WTC11 (cell line): Measurements from ENCODE around the gene IGLL1. TPM values are rescaled to one million over a fixed set of nuclear protein-coding genes. Genes with fewer than 3 reads are reported as not detected.

Experiments used
- ATAC-seq: fragments of 200-7000 bp; cut with Tn5 transposase; 2 replicates; pipeline ENCODE4 v1.10.0; 2021; ENCODE audit warnings: mild to moderate bottlenecking, moderate library complexity
- CTCF ChIA-PET: fragments of 300-600 bp; sonication (Branson Sonifier 250); formaldehyde crosslinking; loops from one replicate; lab custom pipeline; 2021; ENCODE audit warnings: antibody characterized with exemption; lab: Charles Lee
- POLR2A ChIA-PET: fragments of 350-600 bp; sonication (Branson Sonifier 250); formaldehyde crosslinking; loops from one replicate; lab custom pipeline; 2021; ENCODE audit warnings: antibody characterized with exemption; lab: Charles Lee
- DNase-seq: peaks from one replicate; pipeline ENCODE4 v3.0.0; 2021; ENCODE audit warnings: low spot score
- H3K27ac Mint-ChIP-seq: 2 replicates; pipeline ENCODE4 v1.8.0; 2021; ENCODE audit warnings: mixed read lengths
- H3K27me3 Mint-ChIP-seq: 2 replicates; pipeline ENCODE4 v1.8.0; 2021; ENCODE audit warnings: low read depth, mild to moderate bottlenecking, moderate library complexity, mixed read lengths
- H3K36me3 Mint-ChIP-seq: 2 replicates; pipeline ENCODE4 v1.8.0; 2021; ENCODE audit warnings: mixed read lengths
- H3K4me1 Mint-ChIP-seq: 2 replicates; pipeline ENCODE4 v1.8.0; 2022; ENCODE audit warnings: mixed read lengths
- H3K4me3 Mint-ChIP-seq: 2 replicates; pipeline ENCODE4 v1.8.0; 2021; ENCODE audit warnings: mild to moderate bottlenecking, moderate library complexity, mixed read lengths
- H3K9me3 Mint-ChIP-seq: 2 replicates; pipeline ENCODE4 v1.8.0; 2021; ENCODE audit warnings: mixed read lengths
- AR ChIP-seq: fragments of 250-450 bp; sonication (Bioruptor Pico); IDR thresholded peaks from 2 replicates; pipeline ENCODE4 v1.9.0; 2021; ENCODE audit warnings: mild to moderate bottlenecking
- ATF2 ChIP-seq: sonication (generic); formaldehyde crosslinking; IDR thresholded peaks from 2 replicates; pipeline ENCODE4 v1.8.1; 2022; ENCODE audit warnings: low read depth, missing genetic modification reagents, borderline replicate concordance
- ATF3 ChIP-seq: sonication (generic); formaldehyde crosslinking; conservative IDR thresholded peaks from 2 replicates; pipeline ENCODE4 v1.8.1; 2022; ENCODE audit warnings: mild to moderate bottlenecking, missing genetic modification reagents
- ERG ChIP-seq: fragments of 250-450 bp; sonication (Bioruptor Pico); IDR thresholded peaks from 2 replicates; pipeline ENCODE4 v1.8.0; 2021; ENCODE audit warnings: mild to moderate bottlenecking
- JAZF1 ChIP-seq: fragments of 250-450 bp; sonication (Bioruptor Pico); IDR thresholded peaks from 2 replicates; pipeline ENCODE4 v1.9.0; 2021; ENCODE audit warnings: moderate library complexity, mild to moderate bottlenecking, inconsistent platforms
- JUN ChIP-seq: sonication (generic); formaldehyde crosslinking; IDR thresholded peaks from 2 replicates; pipeline ENCODE4 v1.8.0; 2023; ENCODE audit warnings: mild to moderate bottlenecking, missing genetic modification reagents
- MYBL2 ChIP-seq: sonication (generic); formaldehyde crosslinking; IDR thresholded peaks from 2 replicates; pipeline ENCODE4 v1.8.1; 2023; ENCODE audit warnings: mild to moderate bottlenecking, moderate library complexity, missing genetic modification reagents
- OVOL2 ChIP-seq: fragments of 250-450 bp; sonication (Bioruptor Pico); IDR thresholded peaks from 2 replicates; pipeline ENCODE4 v1.9.0; 2021; ENCODE audit warnings: mild to moderate bottlenecking, borderline replicate concordance
- RELA ChIP-seq: sonication (generic); formaldehyde crosslinking; IDR thresholded peaks from 2 replicates; pipeline ENCODE4 v1.8.1; 2022; ENCODE audit warnings: missing genetic modification reagents, mild to moderate bottlenecking, borderline replicate concordance
- SMAD4 ChIP-seq: sonication (generic); formaldehyde crosslinking; IDR thresholded peaks from 2 replicates; pipeline ENCODE4 v1.8.0; 2022; ENCODE audit warnings: mild to moderate bottlenecking, missing genetic modification reagents
- USF1 ChIP-seq: sonication (generic); formaldehyde crosslinking; IDR thresholded peaks from 2 replicates; pipeline ENCODE4 v1.8.0; 2022; ENCODE audit warnings: mild to moderate bottlenecking, missing genetic modification reagents
- ZBTB21 ChIP-seq: sonication (generic); formaldehyde crosslinking; IDR thresholded peaks from 2 replicates; pipeline ENCODE4 v1.8.1; 2023; ENCODE audit warnings: mild to moderate bottlenecking, missing genetic modification reagents, borderline replicate concordance
- ZNF263 ChIP-seq: sonication (generic); formaldehyde crosslinking; IDR thresholded peaks from 2 replicates; pipeline ENCODE4 v1.8.1; 2022; ENCODE audit warnings: low read depth, mild to moderate bottlenecking, moderate library complexity, missing genetic modification reagents
- ZNF281 ChIP-seq: sonication (generic); formaldehyde crosslinking; IDR thresholded peaks from 2 replicates; pipeline ENCODE4 v1.8.0; 2023; ENCODE audit warnings: mild to moderate bottlenecking, missing genetic modification reagents
- ZNF425 ChIP-seq: fragments of 250-450 bp; sonication (Bioruptor Pico); conservative IDR thresholded peaks from 2 replicates; pipeline ENCODE4 v1.9.0; 2021; ENCODE audit warnings: mild to moderate bottlenecking
- total RNA-seq: library from RNA; stranded (reverse); gene quantifications from 3 replicates; pipeline ENCODE4 v1.2.3, GENCODE V29; 2021

The IGLL1 gene
- total RNA-seq, 1 experiment from 2014 or later = not detected

- TF ChIP-seq ZNF281 = no peak
These were observed 29.9 kb downstream of the IGLL1 start (continued) for GRCh38 chr22:23550049-23550650.

- H3K27ac Mint-ChIP-seq = no peak overlapping the region
- H3K36me3 Mint-ChIP-seq = peaks cover 21% of the 10 kb centered on the region
- ATAC-seq = no peak
- no peaks in the 10 kb centered on the region for H3K4me1 Mint-ChIP-seq
- peaks cover 28% of the 10 kb centered on the region for H3K9me3 Mint-ChIP-seq
- ChIA-PET POLR2A (no interaction called here), CTCF (no interaction called here)
- no peak for DNase-seq
- H3K4me3 Mint-ChIP-seq = no peak overlapping the region
- TF ChIP-seq MYBL2 = no peak
- H3K27me3 Mint-ChIP-seq = peaks cover 10% of the 10 kb centered on the region
These were observed 30.9 kb downstream of the IGLL1 start for GRCh38 chr22:23549198-23549595.

GRCh38 chr22:23548501-23549197, 31.4 kb downstream of the IGLL1 start:
- Mint-ChIP-seq H3K27ac (no peak overlapping the region), H3K36me3 (peaks cover 21% of the 10 kb centered on the region), H3K9me3 (peaks cover 28% of the 10 kb centered on the region), H3K27me3 (peaks cover 10% of the 10 kb centered on the region), H3K4me1 (no peaks in the 10 kb centered on the region), H3K4me3 (no peak overlapping the region)
- POLR2A ChIA-PET = interaction anchor here (0.6 kb wide), 1 partner anchor 463 kb away, joined by 3 read pairs; the partner anchor contains the start of gene CABIN1
- no peak for TF ChIP-seq ZNF425 (CRISPR knock-in tag)
- 0 out of 2 replicates have a peak, but pooled peaks have one; percentile 36 for TF ChIP-seq OVOL2 (CRISPR knock-in tag)
- ATAC-seq = no peak
- DNase-seq = no peak
- CTCF ChIA-PET = no interaction called here

GRCh38 chr22:23547818-23548500, 32.1 kb downstream of the IGLL1 start:
- CTCF ChIA-PET = no interaction called here
- peaks cover 21% of the 10 kb centered on the region for H3K36me3 Mint-ChIP-seq
- peaks cover 10% of the 10 kb centered on the region for H3K27me3 Mint-ChIP-seq
- DNase-seq (no peak), ATAC-seq (no peak)
- POLR2A ChIA-PET = interaction anchor here (0.5 to 0.6 kb wide), 2 partner anchors 11 to 463 kb away, joined by 3 to 4 read pairs; partner anchors contain the start of gene CABIN1
- no peak overlapping the region for H3K27ac Mint-ChIP-seq
- H3K9me3 Mint-ChIP-seq = peaks cover 28% of the 10 kb centered on the region
- H3K4me1 Mint-ChIP-seq = no peaks in the 10 kb centered on the region
- no peak overlapping the region for H3K4me3 Mint-ChIP-seq
- TF ChIP-seq ZNF263 (CRISPR knock-in tag) = no peak
- no peak for TF ChIP-seq ATF3 (CRISPR knock-in tag)
- no peak for TF ChIP-seq ZBTB21 (CRISPR knock-in tag)
- TF ChIP-seq RELA = no peak
- no peak for TF ChIP-seq ERG (CRISPR knock-in tag)
- no peak for TF ChIP-seq JAZF1 (CRISPR knock-in tag)
- TF ChIP-seq AR (CRISPR knock-in tag) = no peak
- TF ChIP-seq USF1 (CRISPR knock-in tag) = no peak
- TF ChIP-seq SMAD4 (CRISPR knock-in tag) = no peak
- TF ChIP-seq ATF2 (CRISPR knock-in tag) = no peak
- no peak for TF ChIP-seq JUN
